ENCODE measurements around the gene GTPBP2. TPM values are rescaled to one million over a fixed set of nuclear protein-coding genes. Genes with fewer than 3 reads are reported as not detected.
A peak's percentile ranks its signal among the peaks of the same experiment; 100 is the strongest.

The GTPBP2 gene
- total RNA-seq, 4 donors from 2014 or later: 28.2 to 31.0 (median 30.0) TPM

- H3K4me3 ChIP-seq: peak within 1 kb of the TSS; percentile 58 to 63 (median 58)
- TF ChIP-seq POLR2AphosphoS5 (IDR thresholded peaks at IDR 0.05) (no peak), POLR2A (IDR thresholded peaks at IDR 0.05; ENCODE audit: low read depth) (no peak), EP300 (IDR thresholded peaks at IDR 0.05) (no peak), CTCF (IDR thresholded peaks at IDR 0.05) (no peak)
- no peak for DNase-seq (ENCODE audit: extremely low spot score)
- WGBS: 6% methylated on average over 42 of the region's 52 CpGs
- H3K9me3 ChIP-seq: no peaks in the 10 kb centered on the region
- peaks cover 13 to 21% (median 15%) of the 10 kb centered on the region in 4 donors for H3K4me1 ChIP-seq
- H3K27ac ChIP-seq (replicated peaks in 1 of 4): peak within 1 kb of the TSS; percentile 42 to 65 (median 56)
- intact Hi-C loops (cut with DNase I): no loop called here
- no peaks in the 10 kb centered on the region for H3K27me3 ChIP-seq
- peaks cover 20 to 29% (median 27%) of the 10 kb centered on the region in 4 donors for H3K36me3 ChIP-seq
These were observed 16.0 kb upstream of the GTPBP2 start, which contains the start of gene RSPH9 for GRCh38 chr6:43644940-43645612. Gene RSPH9 (plus strand): TSS chr6:43645036. CDS start chr6:43645099, 63 bp downstream.

GRCh38 chr6:43639984-43640800 lies 11.1 kb upstream of the GTPBP2 start:
- Histone ChIP-seq H3K36me3 (peaks cover 24 to 60% (median 52%) of the 10 kb centered on the region in 4 donors), H3K4me3 (no peak overlapping the region), H3K9me3 (no peaks in the 10 kb centered on the region), H3K27me3 (no peaks in the 10 kb centered on the region), H3K4me1 (peaks cover 39 to 51% (median 48%) of the 10 kb centered on the region in 4 donors), H3K27ac (replicated peaks in 1 of 4) (no peak overlapping the region)
- intact Hi-C loops (cut with DNase I): no loop called here
- WGBS: 88% methylated on average over 21 of the region's 21 CpGs
- TF ChIP-seq EP300 (IDR thresholded peaks at IDR 0.05) (no peak), CTCF (IDR thresholded peaks at IDR 0.05) (no peak)
- DNase-seq (ENCODE audit: extremely low spot score): no peak

DNA sequence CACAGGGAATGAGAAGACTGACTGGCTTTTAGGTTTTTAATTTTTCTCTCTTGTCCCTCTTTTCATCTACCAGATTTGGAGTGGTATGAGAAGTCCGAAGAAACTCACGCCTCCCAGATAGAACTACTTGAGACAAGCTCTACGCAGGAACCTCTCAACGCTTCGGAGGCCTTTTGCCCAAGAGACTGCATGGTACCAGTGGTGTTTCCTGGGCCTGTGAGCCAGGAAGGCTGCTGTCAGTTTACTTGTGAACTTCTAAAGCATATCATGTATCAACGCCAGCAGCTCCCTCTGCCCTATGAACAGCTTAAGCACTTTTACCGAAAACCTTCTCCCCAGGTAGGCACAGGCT lies 7.2 kb upstream of the GTPBP2 start:
- intact Hi-C loops (cut with DNase I): no loop called here
- 19% methylated on average over 7 of the region's 7 CpGs for WGBS

More for the DNA sequence above, 7.2 kb upstream of the GTPBP2 start:
- DNase-seq (ENCODE audit: extremely low spot score): no peak
- peaks cover 41 to 47% (median 45%) of the 10 kb centered on the region in 4 donors for H3K4me1 ChIP-seq
- H3K36me3 ChIP-seq: peaks cover 16 to 42% (median 37%) of the 10 kb centered on the region in 4 donors
- H3K9me3 ChIP-seq: no peaks in the 10 kb centered on the region
- peak overlapping the region; percentile 77 to 97 (median 87) for H3K4me3 ChIP-seq
- TF ChIP-seq EP300 (IDR thresholded peaks at IDR 0.05): no peak
- no peak for TF ChIP-seq POLR2A (IDR thresholded peaks at IDR 0.05; ENCODE audit: low read depth)
- no peak for TF ChIP-seq CTCF (IDR thresholded peaks at IDR 0.05)
- TF ChIP-seq POLR2AphosphoS5 (IDR thresholded peaks at IDR 0.05): no peak
- peak overlapping the region; percentile 86 to 92 (median 89) for H3K27ac ChIP-seq (replicated peaks in 1 of 4)
- no peaks in the 10 kb centered on the region for H3K27me3 ChIP-seq

Data from esophagus muscularis mucosa (tissue), 4 donors.